ENCODE results near the gene SHISAL1.

GRCh38 chr22:44304354-44304753 lies 8.4 kb downstream of the SHISAL1 start:
- TF ChIP-seq CTCF (IDR thresholded peaks at IDR 0.05) = no peak
- no peak for TF ChIP-seq EP300 (IDR thresholded peaks at IDR 0.05)
